GM19463 (cell line): ENCODE results near the gene PARD3.

Experiments used
- ATAC-seq: cut with Tn5 transposase; IDR thresholded peaks from one replicate; pipeline ENCODE4 v1.9.1; 2021; ENCODE audit warnings: mild to moderate bottlenecking, moderate library complexity; ENCODE audit not compliant: unreplicated experiment

The PARD3 gene

DNA sequence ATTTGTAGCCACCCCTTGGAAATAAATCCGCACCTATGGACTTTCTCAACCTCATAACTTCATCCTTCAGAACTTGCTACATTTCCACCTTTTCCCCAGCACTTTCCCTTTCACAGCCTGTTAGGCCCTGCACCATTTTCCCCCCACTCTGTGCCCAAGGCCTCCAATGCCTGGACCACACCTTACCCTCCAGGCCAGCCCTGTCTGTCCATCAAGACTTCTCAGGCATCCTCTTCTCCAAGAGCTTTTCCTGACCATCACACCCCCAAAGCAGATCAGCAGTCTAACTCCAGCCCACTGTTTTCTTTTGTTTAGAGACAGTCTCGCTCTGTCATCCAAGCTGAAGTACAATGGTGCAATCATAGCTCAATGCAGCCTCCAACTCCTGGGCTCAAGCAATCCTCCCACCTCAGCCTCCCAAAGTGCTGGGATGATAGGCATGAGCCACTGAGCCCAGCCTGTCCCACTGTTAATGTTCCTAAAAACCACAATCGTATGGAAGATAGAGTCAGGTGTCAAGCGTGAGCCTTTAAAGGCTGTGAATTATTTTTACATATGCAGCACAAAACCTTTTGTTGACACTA, 116.8 kb downstream of the PARD3 start:
- ATAC-seq = no peak

DNA sequence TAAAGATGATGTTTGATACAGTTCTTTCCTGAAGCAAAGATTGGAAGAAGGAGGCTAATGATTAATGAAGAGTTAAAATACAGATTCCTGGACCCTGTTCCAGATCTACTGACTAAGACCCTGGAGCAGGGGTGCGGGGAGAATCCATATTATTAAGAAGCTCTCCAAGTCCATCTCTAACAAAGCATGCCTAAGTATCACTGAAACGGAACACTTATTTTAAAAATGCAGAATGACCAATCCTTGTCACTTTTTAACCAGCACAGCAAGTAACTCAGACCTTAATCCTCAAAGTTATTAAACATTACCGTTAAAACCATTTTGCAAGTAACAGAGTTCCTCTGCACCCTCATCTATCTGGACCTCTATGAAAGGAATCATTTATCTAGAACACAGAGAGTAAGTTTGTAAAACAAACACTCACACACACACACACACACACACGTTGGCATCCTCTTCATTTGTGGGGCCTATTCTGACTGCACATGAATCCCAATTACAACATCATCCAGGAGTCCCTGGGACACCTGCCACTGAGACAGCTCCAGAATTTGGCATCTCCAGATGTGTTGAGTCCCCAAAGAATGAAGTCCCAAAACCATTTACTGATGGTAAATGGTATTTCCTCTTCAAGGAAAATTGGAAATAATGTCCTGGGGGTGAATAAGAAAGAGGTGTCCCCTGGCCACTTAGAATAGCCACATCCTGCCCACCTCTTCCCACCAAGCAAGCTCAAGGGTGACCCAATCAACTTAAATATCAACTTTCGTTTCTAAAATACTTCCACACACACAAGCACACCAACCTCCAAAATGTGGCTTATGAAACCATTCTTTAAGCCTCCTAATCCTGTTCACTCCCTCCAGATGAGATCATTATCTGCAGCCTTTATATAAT, 117.5 kb downstream of the PARD3 start:
- ATAC-seq = no peak

DNA sequence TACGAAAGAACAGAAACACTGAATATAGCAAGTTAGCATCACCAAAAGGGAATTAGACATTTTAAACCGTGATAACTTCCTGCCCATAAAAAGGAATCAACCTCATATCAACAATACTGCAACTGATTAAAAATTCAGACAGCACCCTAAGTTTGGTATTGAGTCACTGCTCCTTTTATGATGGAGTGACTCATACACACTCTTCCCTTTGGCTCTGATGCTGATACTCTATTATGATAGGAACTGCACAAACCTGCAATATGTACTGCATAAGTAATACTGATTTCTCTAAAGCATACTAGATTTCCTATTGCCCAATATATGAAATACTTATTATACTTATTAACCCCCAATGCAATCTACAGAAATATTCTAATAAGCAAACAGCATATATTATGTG, 118.7 kb downstream of the PARD3 start:
- peak; percentile 46 for ATAC-seq

DNA sequence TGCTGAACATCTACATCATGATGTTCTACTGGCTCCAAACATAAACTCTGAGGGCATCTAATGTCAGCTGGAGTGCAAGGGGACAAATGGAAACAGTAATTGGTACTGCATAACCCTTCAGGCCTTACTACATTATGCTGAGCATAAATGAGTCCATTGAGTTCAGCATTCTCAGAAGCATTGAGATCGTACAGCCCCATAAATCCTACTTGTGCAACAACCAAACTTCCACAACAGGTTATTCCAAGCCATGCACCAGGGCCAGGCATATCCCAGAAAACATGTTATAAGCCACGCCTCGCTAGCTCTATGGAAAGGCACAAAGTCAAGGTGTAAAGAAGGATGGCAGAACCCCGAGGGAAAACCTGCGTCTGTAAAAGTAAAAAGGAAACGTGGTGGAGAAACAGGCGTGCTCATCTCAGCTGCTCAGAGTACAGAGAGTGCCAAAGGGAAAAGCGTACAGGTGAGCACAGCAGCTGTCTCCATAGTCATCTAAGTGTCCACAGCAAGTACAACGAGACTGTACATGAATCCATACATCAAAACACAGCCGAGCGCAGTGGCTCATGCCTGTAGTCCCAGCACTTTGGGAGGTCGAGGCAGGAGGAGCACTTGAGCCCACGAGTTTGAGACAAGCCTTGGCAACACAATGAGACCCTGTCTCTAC, 124.6 kb downstream of the PARD3 start:
- no peak for ATAC-seq

DNA sequence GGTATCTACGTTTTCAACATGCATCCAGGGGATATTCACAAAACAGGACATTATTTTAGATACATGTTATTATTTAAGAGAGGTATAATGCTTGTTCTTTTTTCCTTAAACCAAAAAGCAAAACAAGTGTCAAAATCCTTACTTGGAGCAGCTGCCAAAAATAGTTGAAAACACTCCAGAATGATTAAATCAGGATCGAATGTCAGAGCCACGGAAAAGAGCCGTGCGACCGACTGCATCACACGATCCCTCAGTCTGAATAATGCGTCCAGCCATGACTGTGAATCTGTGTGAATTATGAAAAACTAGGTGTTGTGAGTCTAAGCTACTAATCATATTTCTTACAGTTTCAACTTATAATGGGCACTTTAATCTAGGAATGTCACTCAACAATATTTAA, 126.0 kb downstream of the PARD3 start:
- ATAC-seq = no peak

DNA sequence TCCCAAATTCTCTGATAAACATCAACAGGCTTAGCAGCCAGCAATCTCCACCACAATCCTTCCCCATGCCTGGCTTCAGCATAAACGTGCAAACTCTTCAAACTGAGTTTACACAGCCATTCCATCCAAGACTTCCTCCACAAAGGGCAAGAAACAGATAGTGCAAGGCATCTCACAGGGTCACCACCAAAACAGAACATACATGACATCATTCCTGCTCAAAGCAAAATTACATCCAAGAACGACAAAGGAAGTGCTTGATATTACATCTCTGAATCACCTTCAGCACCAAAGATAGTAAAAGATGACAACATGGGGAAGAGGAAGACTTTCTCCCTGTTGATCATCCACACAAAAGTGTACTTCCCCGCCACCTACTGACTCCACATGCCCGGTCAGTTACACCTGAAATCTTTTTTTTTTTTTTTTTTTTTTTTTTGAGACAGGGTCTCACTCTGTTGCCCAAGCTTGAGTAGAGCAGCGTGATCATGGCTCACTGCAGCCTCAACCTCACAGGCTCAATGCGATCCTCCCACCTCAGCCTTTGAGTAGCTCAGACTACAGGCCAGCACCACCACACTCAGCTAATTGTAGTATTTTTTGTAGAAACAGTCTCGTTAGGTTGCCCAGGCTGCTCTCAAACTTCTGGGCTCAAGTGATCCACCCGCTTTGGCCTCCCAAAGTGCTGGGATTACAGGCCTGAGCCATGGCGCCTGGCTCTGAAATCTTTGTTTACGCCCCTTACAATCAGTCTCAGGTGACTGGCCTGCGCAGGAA, 127.5 kb downstream of the PARD3 start:
- no peak for ATAC-seq

DNA sequence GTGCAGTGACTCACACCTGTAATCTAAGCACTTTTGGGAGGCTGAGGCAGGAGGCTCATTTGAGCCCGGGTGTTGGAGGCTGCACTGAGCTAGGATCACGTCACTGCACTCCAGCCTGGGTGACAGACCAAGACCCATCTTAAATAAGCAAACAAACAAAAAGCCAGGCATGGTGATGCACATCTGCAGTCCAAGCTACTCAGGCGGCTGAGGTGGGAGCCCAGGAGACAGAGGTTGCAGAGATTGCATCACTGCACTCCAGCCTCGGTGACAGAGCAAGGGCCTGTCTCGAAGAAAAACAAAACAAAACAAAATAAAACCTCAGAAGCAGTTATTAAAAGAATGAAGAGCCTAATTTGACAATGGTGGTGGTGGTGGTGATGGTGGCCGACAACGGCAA, 132.5 kb downstream of the PARD3 start:
- ATAC-seq = no peak

DNA sequence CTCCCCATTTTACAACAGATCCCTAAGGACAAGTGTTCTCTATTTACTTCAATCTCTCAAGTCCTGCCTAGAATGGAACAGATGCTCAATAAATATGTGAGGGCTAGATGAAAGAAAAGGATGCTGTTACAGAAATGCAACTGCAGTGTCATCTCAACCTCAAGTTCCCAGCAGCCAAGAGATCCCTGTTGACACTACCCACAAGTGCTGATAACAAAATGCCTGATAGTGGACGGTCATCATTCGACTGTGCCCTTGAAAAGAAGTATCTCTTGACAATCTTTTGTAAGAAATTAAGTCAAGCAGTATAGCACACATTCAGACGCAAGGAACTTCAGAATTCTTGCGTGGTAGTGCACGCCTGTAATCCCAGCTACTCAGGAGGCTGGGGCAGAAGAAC, 133.2 kb downstream of the PARD3 start:
- ATAC-seq = no peak

DNA sequence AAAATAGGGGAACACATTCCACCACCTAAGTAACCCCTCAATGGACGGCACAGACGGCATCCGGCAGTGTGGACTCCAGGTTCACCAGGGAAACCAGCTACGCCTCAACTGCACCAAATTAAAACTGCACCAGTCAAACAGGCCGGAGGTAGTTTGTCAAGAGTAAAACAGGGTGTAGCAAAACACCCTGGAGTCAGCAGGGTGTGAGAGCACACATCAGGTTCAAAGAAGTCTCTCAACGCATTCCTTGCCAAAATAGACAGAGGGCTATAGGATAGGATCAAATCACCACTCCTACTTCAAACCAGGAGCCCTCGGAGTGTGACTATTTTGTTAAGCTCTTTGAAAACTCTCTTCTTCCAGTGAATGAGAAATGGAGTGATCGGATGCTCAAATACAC, 135.9 kb downstream of the PARD3 start:
- ATAC-seq = no peak

DNA sequence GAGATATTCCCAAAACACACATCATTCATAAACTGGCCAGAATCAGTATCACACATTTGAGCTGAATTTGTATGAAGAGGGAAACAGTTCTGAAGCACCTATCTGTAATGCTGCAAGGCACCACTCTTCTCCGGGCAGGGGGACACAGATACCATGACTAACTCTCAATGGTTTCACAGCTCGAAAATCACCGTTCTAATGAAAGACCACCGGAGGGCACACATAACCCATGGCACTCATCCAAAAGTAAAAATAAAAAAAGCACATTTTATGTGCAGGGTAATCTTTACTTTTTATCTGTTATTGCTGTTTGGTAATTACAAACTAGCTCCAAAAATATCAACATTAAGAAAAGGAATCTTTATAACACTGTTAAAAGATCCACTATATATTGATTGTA, 137.5 kb downstream of the PARD3 start:
- ATAC-seq = no peak

DNA sequence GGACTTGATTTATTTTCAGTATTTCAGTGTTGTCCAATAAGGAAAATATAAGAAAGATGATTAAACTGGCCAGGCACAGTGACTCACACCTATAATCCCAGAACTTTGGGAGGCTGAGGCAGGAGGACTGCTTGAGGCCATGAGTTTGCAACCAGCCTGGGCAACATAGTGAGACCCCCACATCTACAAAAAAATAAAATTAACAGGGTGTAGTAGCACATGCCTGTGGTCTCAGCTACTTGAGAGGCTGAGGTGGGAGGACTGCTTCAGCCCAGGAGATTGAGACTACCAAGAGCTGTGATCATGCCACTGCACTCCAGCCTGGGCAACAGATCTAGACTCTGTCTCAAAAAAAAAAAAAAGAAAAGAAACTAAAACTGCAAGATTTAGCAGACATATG, 138.0 kb downstream of the PARD3 start:
- no peak for ATAC-seq

DNA sequence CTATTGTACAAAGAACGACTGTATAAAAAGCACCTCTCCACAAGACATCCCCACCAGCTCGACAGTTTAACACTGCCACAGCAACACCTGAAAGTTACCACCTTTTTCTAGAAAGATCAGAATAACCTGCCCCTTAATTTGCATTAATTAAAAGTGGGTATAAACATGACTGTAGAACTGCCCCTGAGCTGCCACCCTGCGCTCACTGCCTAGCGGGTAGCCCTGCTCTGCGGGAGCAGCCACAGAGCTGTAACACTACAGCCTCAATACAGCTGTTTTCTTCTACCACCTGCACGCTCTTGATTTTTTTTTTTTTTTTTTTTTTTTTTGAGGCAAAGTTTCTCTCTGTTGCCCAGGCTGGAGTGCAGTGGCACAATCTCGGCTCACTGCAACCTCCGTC, 140.9 kb downstream of the PARD3 start:
- no peak for ATAC-seq

DNA sequence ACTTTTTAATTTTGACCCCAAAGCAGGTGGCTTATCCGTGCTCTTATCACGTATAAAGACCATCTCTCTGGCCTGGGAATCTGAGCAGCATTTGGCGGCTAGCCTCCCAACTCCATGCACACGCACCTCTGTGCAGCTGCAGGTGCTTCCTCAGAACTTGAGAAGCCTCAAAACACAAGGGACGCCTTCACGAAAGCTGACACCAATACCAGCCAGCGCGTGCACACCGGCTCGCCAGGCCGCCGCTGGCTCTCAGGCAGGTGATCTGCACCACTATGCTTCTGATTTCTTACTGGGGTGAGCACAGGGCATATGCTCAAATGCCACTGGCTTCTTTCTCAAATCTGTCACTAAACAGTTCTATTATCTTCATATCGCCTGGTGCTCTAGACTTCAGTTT, 145.0 kb downstream of the PARD3 start:
- no peak for ATAC-seq

DNA sequence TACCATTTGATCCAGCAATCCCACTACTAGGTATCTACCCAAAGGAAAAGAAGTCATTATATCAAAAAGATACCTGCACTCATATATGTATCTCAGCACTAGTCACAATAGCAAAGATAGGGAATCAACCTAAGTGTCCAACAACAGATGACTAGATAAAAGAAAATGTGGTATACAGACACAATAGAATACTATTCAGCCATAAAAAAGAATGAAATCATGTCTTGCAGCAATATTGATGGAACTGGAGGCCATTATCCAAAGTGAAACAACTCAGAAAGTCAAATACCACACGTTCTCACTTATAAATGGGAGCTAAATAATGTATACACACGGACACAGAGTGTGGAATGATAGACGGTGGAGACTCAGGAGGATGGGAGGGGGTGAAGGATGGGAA, 146.0 kb downstream of the PARD3 start:
- no peak for ATAC-seq

DNA sequence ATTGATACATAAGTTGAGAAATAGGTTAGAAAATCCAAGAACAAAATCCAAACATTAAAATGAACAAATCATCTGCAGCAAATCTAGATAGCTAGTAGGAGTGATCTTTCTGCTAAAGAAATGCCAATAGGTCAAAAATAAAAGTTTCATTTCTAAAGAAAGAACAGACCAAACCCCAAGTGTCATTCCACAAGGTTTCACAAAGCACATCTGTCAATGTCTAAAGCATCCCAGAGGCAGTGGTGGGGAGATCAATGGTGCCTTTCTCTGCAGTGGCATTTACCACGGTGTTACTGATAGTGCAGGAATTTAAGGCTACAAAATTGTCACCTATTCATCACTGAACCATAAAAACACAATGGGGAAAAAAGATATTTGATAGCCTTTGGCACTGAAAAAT, 147.9 kb downstream of the PARD3 start:
- peak; percentile 58 for ATAC-seq

DNA sequence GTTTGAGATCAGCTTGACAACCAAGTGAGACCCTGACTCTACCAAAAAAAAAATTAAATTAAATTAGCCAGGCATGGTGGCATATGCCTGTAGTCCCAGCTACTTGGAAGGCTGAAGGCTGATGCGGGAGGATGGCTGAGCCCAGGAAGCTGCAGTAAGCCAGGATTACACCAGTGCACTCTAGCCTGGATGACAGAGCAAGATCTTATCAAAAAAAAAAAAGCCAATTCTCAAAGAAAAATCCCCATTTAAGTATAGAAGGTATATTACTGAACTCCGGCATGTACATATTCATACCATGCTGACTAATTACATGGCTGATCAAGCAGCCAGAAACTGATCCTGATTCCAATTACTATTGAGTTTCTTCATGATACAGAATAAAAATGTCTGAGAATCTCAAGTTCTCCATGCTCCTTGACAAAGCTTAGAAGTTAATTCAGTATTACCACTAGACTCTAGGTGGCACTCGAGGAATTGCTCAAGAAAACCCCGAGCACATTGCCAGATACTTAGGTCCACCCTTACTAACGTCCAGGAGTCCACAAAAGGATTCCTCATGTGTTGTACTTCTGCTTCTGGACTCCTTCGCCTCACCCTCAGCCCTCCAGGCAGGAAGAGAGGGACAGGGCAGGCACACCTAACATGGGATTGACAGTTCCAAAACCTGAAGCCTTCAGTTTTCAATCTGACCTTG, 148.9 kb downstream of the PARD3 start:
- peak; percentile 52 for ATAC-seq

DNA sequence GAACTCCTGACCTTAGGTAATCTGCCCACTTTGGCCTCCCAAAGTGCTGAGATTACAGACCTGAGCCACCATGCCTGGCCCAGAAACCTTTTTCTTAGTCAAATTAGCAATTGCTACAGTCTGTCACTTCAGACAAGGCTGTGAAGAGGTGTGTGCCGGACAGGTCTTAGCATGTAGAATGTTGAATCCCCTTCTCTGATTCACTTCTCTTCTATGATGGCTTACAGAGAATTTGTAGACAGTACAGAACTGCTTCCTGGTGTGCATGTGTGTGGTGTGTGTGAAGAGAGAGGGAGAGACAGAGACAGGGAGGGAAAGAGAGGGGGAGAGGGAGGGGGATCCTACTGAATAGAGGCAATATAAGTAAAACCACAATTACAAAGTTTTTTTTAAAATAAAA, 150.4 kb downstream of the PARD3 start:
- ATAC-seq = no peak

DNA sequence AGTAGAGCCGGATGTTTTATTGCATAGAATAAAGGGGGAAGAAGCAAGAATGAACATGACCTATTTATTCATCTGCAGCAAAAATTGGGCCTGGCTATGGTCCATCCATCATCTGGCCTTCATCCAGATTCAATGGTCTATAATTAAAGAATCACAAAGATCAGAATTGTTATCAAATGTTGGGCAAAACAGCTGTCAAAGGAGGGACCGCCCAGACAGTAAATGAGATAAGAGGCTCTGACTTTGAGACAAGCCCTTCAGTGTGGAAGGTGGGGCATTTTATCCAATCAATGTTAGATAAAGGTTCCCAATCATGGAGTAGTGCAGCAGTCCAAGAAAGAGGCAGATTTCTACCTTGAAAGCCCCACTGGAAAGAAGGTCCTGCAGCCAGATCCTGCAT, 153.5 kb downstream of the PARD3 start:
- no peak for ATAC-seq

DNA sequence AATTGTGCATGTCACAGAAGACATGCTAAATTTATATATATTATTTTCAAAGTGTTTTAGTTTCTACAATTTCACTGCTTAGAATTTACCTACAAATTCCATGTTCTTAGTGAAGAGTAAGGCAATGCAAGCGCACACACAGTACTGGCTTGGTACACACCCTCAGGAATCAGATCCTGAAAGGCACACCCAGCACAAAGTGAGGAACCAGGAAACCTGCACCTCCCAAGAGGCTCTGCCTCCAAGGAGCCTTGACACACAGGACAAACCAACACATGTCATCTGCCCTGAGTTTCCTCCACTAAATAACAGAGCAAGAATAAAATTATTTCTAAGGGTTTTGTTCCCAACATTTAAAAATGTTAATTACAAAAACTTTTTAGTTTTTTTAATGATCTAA, 156.2 kb downstream of the PARD3 start:
- ATAC-seq = no peak

DNA sequence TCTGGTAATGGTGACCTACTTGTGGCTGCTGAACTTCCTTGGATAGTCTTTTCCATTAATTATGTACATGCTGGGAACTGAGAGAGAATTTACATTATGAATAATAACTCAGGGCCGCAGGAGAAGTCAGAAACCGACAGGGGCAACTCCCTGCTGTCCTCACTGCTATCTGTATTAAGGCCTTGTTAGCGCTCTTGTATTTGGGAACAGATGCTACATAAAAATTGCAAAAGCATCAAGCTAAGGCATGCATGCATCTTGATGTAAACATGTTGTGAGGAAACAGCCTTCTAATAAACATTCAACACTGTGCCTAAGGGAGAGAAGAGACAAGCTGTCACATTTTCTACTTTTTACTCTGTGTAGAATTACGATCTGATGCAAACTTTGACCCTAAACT, 158.4 kb downstream of the PARD3 start:
- no peak for ATAC-seq
